ENCODE results near the gene EYS.
A peak's percentile ranks its signal among the peaks of the same experiment; 100 is the strongest.
"Not testable (repeated sequence)": the region's sequence is repeated elsewhere in the genome, so short reads cannot be mapped to it uniquely, and the experiment has no call there.

EYS gene

DNA sequence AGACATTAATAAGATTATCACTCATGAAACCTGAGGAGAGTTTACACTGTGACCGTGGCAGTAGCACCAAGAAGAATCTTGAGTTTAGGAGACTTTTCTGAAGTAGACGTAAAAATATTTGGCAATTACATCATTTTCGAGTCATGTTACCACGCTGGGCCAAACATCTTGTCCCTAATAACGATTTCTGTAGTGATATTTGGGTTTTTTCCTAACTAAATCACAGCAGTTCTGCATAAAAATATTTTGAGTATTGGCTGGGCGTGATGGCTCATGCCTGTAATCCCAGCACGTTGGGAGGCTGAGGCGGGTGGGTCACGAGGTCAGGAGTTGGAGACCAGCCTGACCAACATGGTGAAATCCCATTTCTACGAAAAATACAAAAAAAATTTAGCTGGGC is 1809.1 kb downstream of the EYS start:
- H3K4me3 ChIP-seq (ENCODE audit: low read depth, low read length), result no peak overlapping the region
- in situ Hi-C loops (cut with HindIII; ENCODE audit: low sequenced_read_pairs), result no loop called here
- TF ChIP-seq, protein P1, sequence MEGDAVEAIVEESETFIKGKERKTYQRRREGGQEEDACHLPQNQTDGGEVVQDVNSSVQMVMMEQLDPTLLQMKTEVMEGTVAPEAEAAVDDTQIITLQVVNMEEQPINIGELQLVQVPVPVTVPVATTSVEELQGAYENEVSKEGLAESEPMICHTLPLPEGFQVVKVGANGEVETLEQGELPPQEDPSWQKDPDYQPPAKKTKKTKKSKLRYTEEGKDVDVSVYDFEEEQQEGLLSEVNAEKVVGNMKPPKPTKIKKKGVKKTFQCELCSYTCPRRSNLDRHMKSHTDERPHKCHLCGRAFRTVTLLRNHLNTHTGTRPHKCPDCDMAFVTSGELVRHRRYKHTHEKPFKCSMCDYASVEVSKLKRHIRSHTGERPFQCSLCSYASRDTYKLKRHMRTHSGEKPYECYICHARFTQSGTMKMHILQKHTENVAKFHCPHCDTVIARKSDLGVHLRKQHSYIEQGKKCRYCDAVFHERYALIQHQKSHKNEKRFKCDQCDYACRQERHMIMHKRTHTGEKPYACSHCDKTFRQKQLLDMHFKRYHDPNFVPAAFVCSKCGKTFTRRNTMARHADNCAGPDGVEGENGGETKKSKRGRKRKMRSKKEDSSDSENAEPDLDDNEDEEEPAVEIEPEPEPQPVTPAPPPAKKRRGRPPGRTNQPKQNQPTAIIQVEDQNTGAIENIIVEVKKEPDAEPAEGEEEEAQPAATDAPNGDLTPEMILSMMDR (IDR thresholded peaks at IDR 0.05; ENCODE audit: low read depth, low read length), result no peak
- DNase-seq (ENCODE audit: low read depth, low spot score), result no peak

DNA sequence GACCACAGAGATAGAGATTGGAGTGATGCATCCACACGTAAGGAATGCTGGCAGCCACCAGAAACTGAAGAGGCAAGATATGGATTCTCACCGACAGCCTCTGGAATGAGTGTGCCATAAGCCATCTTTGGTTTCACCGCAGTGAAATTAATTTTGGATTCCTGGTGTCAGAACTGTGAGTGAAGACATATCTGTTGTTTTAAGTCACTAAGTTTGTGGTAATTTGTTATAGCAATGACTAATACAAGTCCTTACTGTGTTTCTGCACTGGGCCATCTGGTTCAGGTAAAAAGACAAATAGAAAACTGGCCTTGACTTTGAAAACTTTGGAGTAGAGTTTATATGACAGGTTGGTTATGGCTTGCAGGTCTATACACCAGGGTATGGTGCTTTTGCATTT is 1809.6 kb downstream of the EYS start:
- in situ Hi-C loops (cut with HindIII; ENCODE audit: low sequenced_read_pairs), result no loop called here
- TF ChIP-seq, protein P1 (IDR thresholded peaks at IDR 0.05; ENCODE audit: low read depth, low read length), result no peak
- H3K4me3 ChIP-seq (ENCODE audit: low read depth, low read length), result no peak overlapping the region
- peak; percentile 39 for DNase-seq (ENCODE audit: low read depth, low spot score)

DNA sequence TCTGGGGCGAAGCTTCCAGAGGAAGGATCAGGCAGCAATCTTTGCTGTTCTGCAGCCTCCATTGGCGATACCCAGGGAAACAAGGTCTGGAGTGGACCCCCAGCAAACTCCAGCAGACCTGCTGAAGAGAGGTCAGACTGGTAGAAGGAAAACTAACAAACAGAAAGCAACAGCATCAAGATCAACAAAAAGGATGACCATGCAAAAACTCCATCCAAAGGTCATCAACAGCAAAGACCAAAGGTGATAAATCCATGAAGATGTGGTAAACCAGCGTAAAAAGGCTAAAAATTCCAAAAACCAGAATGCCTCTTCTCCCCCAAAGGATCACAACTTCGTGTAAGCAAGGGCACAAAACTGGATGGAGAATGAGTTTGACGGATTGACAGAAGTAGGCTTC is 1818.6 kb downstream of the EYS start:
- TF ChIP-seq, protein P1 (IDR thresholded peaks at IDR 0.05; ENCODE audit: low read depth, low read length), result no peak
- in situ Hi-C loops (cut with HindIII; ENCODE audit: low sequenced_read_pairs), result no loop called here

DNA sequence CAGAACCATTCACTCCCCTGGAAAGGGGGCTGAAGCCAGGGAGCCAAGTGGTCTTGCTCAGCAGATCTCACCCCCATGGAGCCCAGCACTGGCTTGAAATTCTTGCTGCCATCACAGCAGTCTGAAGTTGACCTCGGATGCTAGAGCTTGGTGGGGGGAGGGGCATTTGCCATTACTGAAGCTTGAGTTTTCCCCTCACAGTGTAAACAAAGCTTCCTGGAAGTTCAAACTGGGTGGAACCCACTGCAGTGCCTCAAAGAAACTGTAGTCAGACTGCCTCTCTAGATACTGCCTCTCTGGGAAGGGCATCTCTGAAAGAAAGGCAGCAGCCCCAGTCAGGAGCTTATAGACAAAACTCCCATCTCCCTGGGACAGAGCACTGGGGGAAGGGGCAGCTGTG is 1819.2 kb downstream of the EYS start:
- in situ Hi-C loops (cut with HindIII; ENCODE audit: low sequenced_read_pairs); DNase-seq (ENCODE audit: low read depth, low spot score); H3K4me3 ChIP-seq (ENCODE audit: low read depth, low read length): not testable (repeated sequence)

More for the DNA sequence above, 1818.6 kb downstream of the EYS start:
- DNase-seq (ENCODE audit: low read depth, low spot score), result no peak
- H3K4me3 ChIP-seq (ENCODE audit: low read depth, low read length), result no peak overlapping the region

DNA sequence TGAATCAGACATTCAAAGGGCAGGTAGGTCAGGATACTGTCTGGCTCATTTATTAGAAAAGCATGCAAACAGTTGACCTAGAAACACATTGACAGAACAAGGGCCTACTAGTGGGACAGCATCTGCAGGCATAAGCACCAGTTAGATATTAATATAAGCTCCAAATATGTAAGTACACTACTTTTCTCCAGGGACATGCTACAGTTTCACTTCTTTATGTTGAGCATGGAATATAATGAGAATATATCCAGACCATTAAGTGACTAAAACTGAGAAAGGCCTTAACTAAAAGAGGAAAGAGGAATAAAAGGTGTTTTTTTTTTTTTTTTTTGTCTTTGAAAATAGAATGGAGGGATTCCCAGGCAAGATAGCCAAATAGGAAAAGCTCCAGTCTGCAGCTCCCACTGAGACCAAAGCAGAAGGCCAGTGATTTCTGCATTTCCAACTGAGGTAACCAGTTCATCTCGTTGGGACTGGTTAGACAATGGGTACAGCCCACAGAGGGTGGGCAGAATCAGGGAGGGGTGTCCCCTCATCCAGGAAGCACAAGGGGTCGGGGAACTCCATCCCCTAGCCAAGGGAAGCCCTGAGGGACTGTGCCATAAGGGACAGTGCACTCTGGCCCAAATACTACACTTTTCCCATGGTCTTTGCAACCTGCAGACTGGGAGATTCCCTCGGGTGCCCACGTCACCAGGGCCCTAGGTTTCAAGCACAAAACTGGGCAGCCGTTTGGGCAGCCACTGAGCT is 1819.8 kb downstream of the EYS start:
- in situ Hi-C loops (cut with HindIII; ENCODE audit: low sequenced_read_pairs), result no loop called here

DNA sequence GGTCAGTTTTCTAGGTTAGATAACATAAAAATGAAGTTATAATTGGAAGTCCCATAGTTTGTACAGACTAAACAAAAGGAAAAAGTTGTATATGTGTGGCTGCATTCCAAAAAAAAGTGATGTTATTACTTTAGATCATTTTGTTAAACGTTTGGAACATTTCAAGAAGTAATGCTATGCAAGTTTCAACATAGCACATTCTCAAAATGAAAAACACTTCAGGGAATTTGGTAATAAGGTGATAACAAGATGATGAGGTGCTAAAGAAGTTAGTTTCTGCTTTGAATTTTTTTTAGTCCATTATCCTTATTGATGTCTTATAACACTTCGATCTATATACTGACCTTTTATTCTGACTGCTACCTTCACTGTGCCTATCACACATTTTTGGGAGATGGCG is 1820.7 kb downstream of the EYS start:
- H3K4me3 ChIP-seq (ENCODE audit: low read depth, low read length), result no peak overlapping the region
- TF ChIP-seq, protein P1 (IDR thresholded peaks at IDR 0.05; ENCODE audit: low read depth, low read length), result no peak
- no peak for DNase-seq (ENCODE audit: low read depth, low spot score)
- in situ Hi-C loops (cut with HindIII; ENCODE audit: low sequenced_read_pairs), result no loop called here

More for the DNA sequence above, 1819.8 kb downstream of the EYS start:
- no peak for DNase-seq (ENCODE audit: low read depth, low spot score)
- H3K4me3 ChIP-seq (ENCODE audit: low read depth, low read length), result no peak overlapping the region
- TF ChIP-seq, protein P1 (IDR thresholded peaks at IDR 0.05; ENCODE audit: low read depth, low read length), result no peak

DNA sequence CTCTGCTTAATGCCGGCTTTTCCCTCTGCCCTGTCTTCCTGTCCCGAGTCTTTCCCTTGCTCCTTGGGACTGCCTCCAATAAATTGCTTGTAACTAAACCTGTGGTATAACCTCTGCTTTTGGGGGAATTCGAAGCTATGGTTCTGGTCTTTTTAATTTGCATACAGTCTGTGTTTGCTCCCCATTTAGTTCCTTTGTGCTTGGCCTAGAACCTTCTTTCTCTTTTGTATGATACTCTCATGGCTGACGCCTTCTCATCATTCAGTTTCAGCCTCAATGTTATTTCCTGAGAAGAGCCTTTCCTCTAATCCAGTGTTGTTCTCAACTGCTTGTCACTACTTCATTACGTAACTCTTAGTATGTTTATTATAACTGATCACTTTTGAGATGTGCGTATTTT is 1823.4 kb downstream of the EYS start:
- in situ Hi-C loops (cut with HindIII; ENCODE audit: low sequenced_read_pairs), result no loop called here
- H3K4me3 ChIP-seq (ENCODE audit: low read depth, low read length), result no peak overlapping the region
- no peak for DNase-seq (ENCODE audit: low read depth, low spot score)
- TF ChIP-seq, protein P1 (IDR thresholded peaks at IDR 0.05; ENCODE audit: low read depth, low read length), result no peak
